Fibroblast of pulmonary artery (primary cell): Measurements from ENCODE around the gene TPT1.

ENCODE experiments used
- DNase-seq: peaks from one replicate; pipeline ENCODE4 v3.0.0-alpha.2; 2010; ENCODE audit warnings: low read depth
- H3K4me3 ChIP-seq: replicated peaks from 2 replicates; pipeline ENCODE4 v1.5.1; 2011; ENCODE audit warnings: low read depth, mild to moderate bottlenecking, control low read depth, low read length, moderate library complexity
- CTCF ChIP-seq: IDR thresholded peaks from 2 replicates; pipeline ENCODE4 v1.5.1; 2011; ENCODE audit warnings: mild to moderate bottlenecking, control low read depth, low read length, inconsistent platforms; ENCODE audit errors: missing control alignments

The TPT1 gene

GRCh38 chr13:45369116-45369515 is 28.1 kb upstream of the TPT1 start:
- TF ChIP-seq CTCF = no peak
- no peak overlapping the region for H3K4me3 ChIP-seq
- DNase-seq = no peak

GRCh38 chr13:45368571-45368970 is 27.6 kb upstream of the TPT1 start:
- no peak for DNase-seq
- no peak overlapping the region for H3K4me3 ChIP-seq
- TF ChIP-seq CTCF = no peak

GRCh38 chr13:45368005-45368404 is 27.0 kb upstream of the TPT1 start:
- TF ChIP-seq CTCF = no peak
- DNase-seq = no peak
- no peak overlapping the region for H3K4me3 ChIP-seq

- no peak for TF ChIP-seq CTCF
- H3K4me3 ChIP-seq = no peak overlapping the region
- peak; percentile 79 for DNase-seq
Measured at GRCh38 chr13:45367358-45367757, 26.4 kb upstream of the TPT1 start.

- TF ChIP-seq CTCF = no peak
- no peak for DNase-seq
- no peak overlapping the region for H3K4me3 ChIP-seq
Measured at GRCh38 chr13:45365558-45365885, 24.5 kb upstream of the TPT1 start.

- H3K4me3 ChIP-seq = no peak overlapping the region
- TF ChIP-seq CTCF = no peak
- DNase-seq = no peak
Measured at GRCh38 chr13:45364876-45365557, 24.0 kb upstream of the TPT1 start.

GRCh38 chr13:45362939-45363338 is 22.0 kb upstream of the TPT1 start:
- TF ChIP-seq CTCF = no peak
- no peak overlapping the region for H3K4me3 ChIP-seq
- DNase-seq = no peak
